Astrocyte (in vitro differentiated cells and primary cell): ENCODE data around the gene PTMA. TPM values are rescaled to one million over a fixed set of nuclear protein-coding genes. Genes with fewer than 3 reads are reported as not detected.

Source experiments
- DNase-seq: peaks from one replicate; pipeline ENCODE4 v3.0.0-alpha.2; 2010; ENCODE audit warnings: low read depth
- FAIRE-seq: peaks from 2 replicates; lab custom pipeline; 2011; peaks lifted over from hg19 to GRCh38; lab: Jason Lieb, UNC
- H2AFZ ChIP-seq: 2 replicates; pipeline ENCODE4 v1.6.0; 2012; ENCODE audit warnings: low read depth, low read length, inconsistent platforms
- H3K27ac ChIP-seq: 2 replicates; pipeline ENCODE4 v1.5.1; 2011; ENCODE audit warnings: low read depth, low read length, inconsistent platforms
- H3K27me3 ChIP-seq: 2 replicates; pipeline ENCODE4 v1.6.0; 2011; ENCODE audit warnings: low read length, inconsistent platforms; ENCODE audit not compliant: insufficient read depth
- H3K36me3 ChIP-seq: 2 replicates; pipeline ENCODE4 v1.5.1; 2011; ENCODE audit warnings: low read length, inconsistent platforms; ENCODE audit not compliant: insufficient read depth
- H3K4me1 ChIP-seq: 2 replicates; pipeline ENCODE4 v1.5.1; 2011; ENCODE audit warnings: low read length, inconsistent platforms; ENCODE audit not compliant: insufficient read depth
- H3K4me2 ChIP-seq: 2 replicates; pipeline ENCODE4 v1.6.0; 2012; ENCODE audit warnings: low read length, inconsistent platforms
- H3K4me3 ChIP-seq: 2 replicates; pipeline ENCODE4 v1.5.1; 2011; ENCODE audit warnings: low read depth, mild to moderate bottlenecking, low read length, inconsistent platforms; ENCODE audit not compliant: insufficient read depth
- H3K79me2 ChIP-seq: 2 replicates; pipeline ENCODE4 v1.6.0; 2012; ENCODE audit warnings: mild to moderate bottlenecking, low read length, inconsistent platforms; ENCODE audit not compliant: insufficient read depth
- H3K9ac ChIP-seq: 2 replicates; pipeline ENCODE4 v1.6.0; 2012; ENCODE audit warnings: mild to moderate bottlenecking, low read length, inconsistent platforms
- H3K9me3 ChIP-seq: 2 replicates; pipeline ENCODE4 v1.5.1; 2012; ENCODE audit warnings: low read depth, mild to moderate bottlenecking, low read length, inconsistent platforms; ENCODE audit not compliant: insufficient read depth
- H4K20me1 ChIP-seq: 2 replicates; pipeline ENCODE4 v1.6.0; 2012; ENCODE audit warnings: low read length, inconsistent platforms; ENCODE audit not compliant: insufficient read depth
- H3K27ac Mint-ChIP-seq: one replicate; pipeline ENCODE4 v1.8.0; 2021; ENCODE audit warnings: mild to moderate bottlenecking, mixed read lengths; ENCODE audit not compliant: unreplicated experiment
- H3K27me3 Mint-ChIP-seq: one replicate; pipeline ENCODE4 v1.8.0; 2021; ENCODE audit warnings: low read depth, mixed read lengths; ENCODE audit not compliant: unreplicated experiment
- H3K36me3 Mint-ChIP-seq: one replicate; pipeline ENCODE4 v1.8.0; 2021; ENCODE audit warnings: low read depth, mixed read lengths; ENCODE audit not compliant: unreplicated experiment
- H3K4me1 Mint-ChIP-seq: one replicate; pipeline ENCODE4 v1.8.0; 2021; ENCODE audit warnings: low read depth, mixed read lengths; ENCODE audit not compliant: unreplicated experiment
- H3K4me3 Mint-ChIP-seq: one replicate; pipeline ENCODE4 v1.8.0; 2021; ENCODE audit warnings: mild to moderate bottlenecking, moderate library complexity, mixed read lengths; ENCODE audit not compliant: unreplicated experiment
- H3K9me3 Mint-ChIP-seq: one replicate; pipeline ENCODE4 v1.8.0; 2021; ENCODE audit warnings: mild to moderate bottlenecking, mixed read lengths; ENCODE audit not compliant: unreplicated experiment
- EZH2 ChIP-seq: IDR thresholded peaks from 2 replicates; pipeline ENCODE4 v1.6.1; 2012; ENCODE audit warnings: mild to moderate bottlenecking, low read length, inconsistent platforms; ENCODE audit not compliant: insufficient read depth
- total RNA-seq: library from RNA; stranded (reverse); gene quantifications from 2 replicates; pipeline ENCODE4 v1.2.1, GENCODE V29; 2021
- TF ChIP-seq, protein P1 (sequence below): IDR thresholded peaks from 2 replicates; pipeline ENCODE4 v1.5.1; 2011; ENCODE audit warnings: low read depth, mild to moderate bottlenecking, inconsistent platforms, low read length, moderate library complexity; ENCODE audit not compliant: insufficient read depth

PTMA gene
- total RNA-seq, 1 donor from 2014 or later, result 469 TPM

DNA sequence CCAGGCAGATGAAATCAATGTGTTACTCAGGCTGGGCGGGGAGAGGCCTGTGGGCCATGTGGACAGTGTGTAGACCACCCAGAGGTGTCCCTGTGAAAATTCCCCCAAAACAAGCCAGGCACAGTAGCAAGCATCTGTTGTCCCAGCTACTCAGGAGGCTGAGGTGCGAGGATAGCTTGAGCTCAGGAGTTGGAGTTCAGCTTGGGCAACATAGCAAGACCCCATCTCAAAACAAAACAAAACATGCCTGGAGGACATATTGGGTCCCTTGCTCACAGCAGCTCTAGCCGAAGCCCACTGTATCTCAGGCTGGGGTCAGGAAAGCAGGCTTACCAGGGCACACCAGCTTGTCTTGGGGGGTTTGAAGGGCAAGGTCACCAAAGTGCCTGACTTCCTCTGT, 4.3 kb upstream of the PTMA start:
- Mint-ChIP-seq H3K27ac (no peak overlapping the region), H3K36me3 (no peaks in the 10 kb centered on the region), H3K4me1 (peaks cover 3% of the 10 kb centered on the region), H3K4me3 (no peak overlapping the region), H3K9me3 (no peaks in the 10 kb centered on the region), H3K27me3 (peaks cover 3% of the 10 kb centered on the region)
- Histone ChIP-seq H2AFZ (no peak overlapping the region), H3K4me1 (peaks cover 13% of the 10 kb centered on the region), H3K4me2 (no peak overlapping the region), H3K27ac (no peak overlapping the region), H4K20me1 (peaks cover 5% of the 10 kb centered on the region), H3K36me3 (no peaks in the 10 kb centered on the region), H3K9me3 (no peaks in the 10 kb centered on the region), H3K9ac (no peak overlapping the region), H3K4me3 (no peak overlapping the region), H3K27me3 (no peaks in the 10 kb centered on the region), H3K79me2 (peaks cover 14% of the 10 kb centered on the region)
- FAIRE-seq (no peak), DNase-seq (no peak)
- TF ChIP-seq, protein P1, sequence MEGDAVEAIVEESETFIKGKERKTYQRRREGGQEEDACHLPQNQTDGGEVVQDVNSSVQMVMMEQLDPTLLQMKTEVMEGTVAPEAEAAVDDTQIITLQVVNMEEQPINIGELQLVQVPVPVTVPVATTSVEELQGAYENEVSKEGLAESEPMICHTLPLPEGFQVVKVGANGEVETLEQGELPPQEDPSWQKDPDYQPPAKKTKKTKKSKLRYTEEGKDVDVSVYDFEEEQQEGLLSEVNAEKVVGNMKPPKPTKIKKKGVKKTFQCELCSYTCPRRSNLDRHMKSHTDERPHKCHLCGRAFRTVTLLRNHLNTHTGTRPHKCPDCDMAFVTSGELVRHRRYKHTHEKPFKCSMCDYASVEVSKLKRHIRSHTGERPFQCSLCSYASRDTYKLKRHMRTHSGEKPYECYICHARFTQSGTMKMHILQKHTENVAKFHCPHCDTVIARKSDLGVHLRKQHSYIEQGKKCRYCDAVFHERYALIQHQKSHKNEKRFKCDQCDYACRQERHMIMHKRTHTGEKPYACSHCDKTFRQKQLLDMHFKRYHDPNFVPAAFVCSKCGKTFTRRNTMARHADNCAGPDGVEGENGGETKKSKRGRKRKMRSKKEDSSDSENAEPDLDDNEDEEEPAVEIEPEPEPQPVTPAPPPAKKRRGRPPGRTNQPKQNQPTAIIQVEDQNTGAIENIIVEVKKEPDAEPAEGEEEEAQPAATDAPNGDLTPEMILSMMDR, result no peak
- no peak for TF ChIP-seq EZH2

DNA sequence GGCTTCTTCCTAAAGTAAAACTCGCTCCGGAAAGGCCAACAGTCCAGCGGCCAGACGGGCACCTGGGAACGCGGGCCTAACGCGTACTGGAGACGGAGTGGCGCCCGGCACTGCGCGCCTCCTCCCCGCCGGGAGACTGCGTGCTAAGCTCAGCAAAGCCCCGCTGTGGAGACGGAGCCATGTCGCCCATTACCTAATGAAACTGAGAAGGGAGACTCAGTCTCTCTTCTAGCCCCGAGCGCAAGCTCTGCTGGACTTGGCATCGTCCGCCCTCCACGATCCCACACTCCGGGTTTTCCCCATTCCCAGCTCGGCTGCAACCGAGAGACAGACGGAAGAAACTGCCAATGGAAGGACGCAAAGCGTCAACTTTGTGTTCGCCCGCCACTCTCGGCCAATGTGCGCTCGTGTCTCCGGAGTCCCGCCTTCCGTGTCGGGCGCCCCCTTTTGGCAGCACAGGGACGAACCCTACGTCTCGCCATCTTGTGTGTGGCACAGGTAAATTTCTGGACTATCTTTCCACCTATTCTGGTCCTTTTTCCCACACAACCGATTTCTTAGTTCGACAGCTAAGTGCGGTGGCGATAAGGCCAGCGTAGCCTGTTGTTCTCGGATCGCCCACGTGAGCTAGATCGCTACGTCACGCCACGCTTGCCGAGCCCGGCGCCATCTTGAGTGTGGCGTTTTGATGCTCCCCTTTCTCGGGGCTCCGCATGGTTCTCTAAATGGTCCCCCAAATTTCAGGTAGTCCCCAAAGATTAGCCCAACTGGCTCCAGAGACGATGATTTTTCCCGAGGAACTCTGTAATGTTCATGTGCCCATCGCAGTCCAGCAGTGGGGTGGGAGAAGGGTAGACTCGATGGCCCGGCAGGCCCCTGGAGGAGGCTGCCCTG, 1.3 kb upstream of the PTMA start:
- peaks cover 44% of the 10 kb centered on the region for H3K79me2 ChIP-seq
- FAIRE-seq, result no peak
- H3K27me3 ChIP-seq, result no peaks in the 10 kb centered on the region

More for the DNA sequence above, 1.3 kb upstream of the PTMA start:
- H3K27ac ChIP-seq, result peak overlapping the region; percentile 99
- Mint-ChIP-seq H3K27ac (peak overlapping the region; percentile 100), H3K27me3 (no peaks in the 10 kb centered on the region), H3K4me1 (peaks cover 6% of the 10 kb centered on the region), H3K9me3 (no peaks in the 10 kb centered on the region), H3K4me3 (peak overlapping the region; percentile 89), H3K36me3 (peaks cover 3% of the 10 kb centered on the region)
- H4K20me1 ChIP-seq, result peaks cover 33% of the 10 kb centered on the region
- H3K4me2 ChIP-seq, result peak overlapping the region; percentile 93
- peak overlapping the region; percentile 79 for H3K4me3 ChIP-seq
- H2AFZ ChIP-seq, result peak overlapping the region; percentile 99
- DNase-seq, result peak; percentile 98
- H3K9me3 ChIP-seq, result no peaks in the 10 kb centered on the region
- H3K9ac ChIP-seq, result peak overlapping the region; percentile 94
- TF ChIP-seq EZH2, result no peak
- TF ChIP-seq, protein P1, result peak; percentile 96
- H3K36me3 ChIP-seq, result peaks cover 3% of the 10 kb centered on the region
- peaks cover 21% of the 10 kb centered on the region for H3K4me1 ChIP-seq
